Small intestine (tissue), 7 donors: ENCODE data around the gene UBALD2. TPM values are rescaled to one million over a fixed set of nuclear protein-coding genes. Genes with fewer than 3 reads are reported as not detected.

Experiments
- DNase-seq, 2 donors: peaks; one replicate each; pipeline versions ENCODE4 v3.0.0 to v3.0.0-alpha.2; 2013
- FAIRE-seq: peaks from 2 replicates; lab custom pipeline; 2012; peaks lifted over from hg19 to GRCh38; lab: Jason Lieb, UNC
- H3K27ac ChIP-seq, 3 donors: one replicate each; pipeline ENCODE4 v1.5.1; 2013; ENCODE audit warnings: low read length in 2 of 3, mild to moderate bottlenecking in 2 of 3, control low read depth in 1 of 3, inconsistent platforms in 1 of 3, low read depth in 1 of 3, moderate library complexity in 1 of 3
- H3K27me3 ChIP-seq, 3 donors: one replicate each; pipeline ENCODE4 v1.6.1; 2013; ENCODE audit warnings: low read length in 3 of 3, inconsistent platforms in 1 of 3; ENCODE audit not compliant: control insufficient read depth in 3 of 3, insufficient read depth in 3 of 3
- H3K36me3 ChIP-seq, 3 donors: one replicate each; pipeline ENCODE4 v1.6.1; 2013; ENCODE audit warnings: low read length in 3 of 3, inconsistent platforms in 1 of 3, low read depth in 1 of 3, mild to moderate bottlenecking in 1 of 3, moderate library complexity in 1 of 3; ENCODE audit not compliant: control insufficient read depth in 3 of 3, insufficient read depth in 2 of 3
- H3K4me1 ChIP-seq, 3 donors: one replicate each; pipeline ENCODE4 v1.6.1; 2013; ENCODE audit warnings: low read length in 2 of 3, inconsistent platforms in 1 of 3, low read depth in 1 of 3, mild to moderate bottlenecking in 1 of 3, moderate library complexity in 1 of 3; ENCODE audit not compliant: control insufficient read depth in 3 of 3, insufficient read depth in 2 of 3
- H3K4me3 ChIP-seq, 3 donors: one replicate each; pipeline ENCODE4 v1.5.1; 2013; ENCODE audit warnings: low read length in 3 of 3, control low read depth in 1 of 3, inconsistent platforms in 1 of 3, low read depth in 1 of 3, mild to moderate bottlenecking in 1 of 3, moderate library complexity in 1 of 3
- H3K9me3 ChIP-seq, 2 donors: one replicate each; pipeline ENCODE4 v1.6.1; 2013; ENCODE audit warnings: low read depth in 1 of 2, low read length in 1 of 2; ENCODE audit not compliant: control insufficient read depth in 2 of 2, insufficient read depth in 1 of 2
- WGBS, 3 donors: extraction: QIAGEN DNeasy Blood & Tissue Kit; methylation state at CpG; one replicate each; pipeline ENCODE4 v1.1.7; 2013; 5-methylcytosine and 5-hydroxymethylcytosine counted together
- polyA plus RNA-seq, 4 donors: library from polyadenylated mRNA; stranded (reverse) in 3 of 4; unstranded in 1 of 4; fragments of 200-250 nt in 3 of 4; fragments of 120-200 nt in 1 of 4; gene quantifications; one replicate each; pipeline versions ENCODE4 v1.2.1 to v1.2.3, GENCODE V29; 2013
- donor health status: healthy with polysubstance abuse.
- donor health status: control.
- donor health status: control.
- donor health status: Bipolar disorder and iron deficiency.
- donor health status: healthy.

The UBALD2 gene
- polyA plus RNA-seq, 4 donors, result 53.1 to 118 (median 84.0) TPM

- Histone ChIP-seq H3K36me3 (peaks cover 0 to 68% (median 3%) of the 10 kb centered on the region in 3 donors), H3K4me3 (peak overlapping the region; percentile 14 to 59 (median 44)), H3K27me3 (no peaks in the 10 kb centered on the region), H3K27ac (peak overlapping the region; percentile 70 to 94 (median 86)), H3K9me3 (no peaks in the 10 kb centered on the region), H3K4me1 (peaks cover 6 to 63% (median 16%) of the 10 kb centered on the region in 3 donors)
- FAIRE-seq (no peak), DNase-seq (peak; percentile 61 to 77)
- 42 to 63% (median 58%) methylated on average over 13 to 14 of the region's 14 CpGs for WGBS, 3 donors
Measured at GRCh38 chr17:76270770-76271668, 5.9 kb downstream of the UBALD2 start.

DNA sequence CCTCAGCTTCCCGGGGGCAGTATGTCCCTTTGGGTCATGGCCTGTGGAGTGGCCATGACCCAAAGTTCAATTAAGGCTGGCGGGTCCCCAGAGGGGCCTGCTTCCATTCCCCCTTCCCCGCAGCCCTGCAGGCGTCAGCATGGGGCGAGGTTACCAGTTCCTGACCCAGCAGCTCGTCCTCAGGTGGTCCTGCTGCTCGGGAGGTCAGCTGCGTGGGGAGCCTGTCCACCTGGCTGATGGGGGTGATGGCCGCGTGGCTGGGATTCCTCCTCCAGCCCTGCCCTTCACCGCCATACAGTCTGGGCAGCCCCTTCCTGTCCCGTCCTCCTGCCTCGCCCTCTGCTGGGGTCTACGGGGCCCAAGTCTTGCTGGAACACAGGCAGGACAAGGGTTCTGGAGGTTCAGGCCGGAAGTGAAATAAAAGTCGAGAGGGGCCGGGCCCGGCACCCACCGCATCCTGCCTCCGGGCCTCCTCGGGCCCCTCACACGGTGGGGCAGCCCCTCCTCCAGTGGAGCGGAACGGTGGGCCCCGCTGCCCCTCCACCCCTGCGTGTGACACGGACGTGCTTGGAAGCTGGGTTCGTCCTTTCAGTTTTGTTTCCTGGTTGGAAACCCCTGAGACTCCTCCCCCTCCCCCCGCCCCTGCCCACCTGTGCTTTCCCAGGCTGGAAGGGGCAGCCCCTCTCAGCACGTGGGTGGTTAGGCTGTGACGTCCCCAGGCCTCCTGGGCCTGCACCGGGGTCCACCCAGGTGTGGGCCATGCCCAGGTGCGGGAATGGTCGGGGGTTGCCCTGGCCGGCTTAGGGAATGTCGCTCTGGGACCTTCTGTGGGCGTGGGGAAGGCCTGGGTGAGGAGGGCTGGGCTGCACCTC lies 6.8 kb downstream of the UBALD2 start:
- WGBS, 3 donors, result 3 to 9% (median 7%) methylated on average over 32 to 38 of the region's 38 CpGs
- Histone ChIP-seq H3K4me1 (peaks cover 6 to 60% (median 16%) of the 10 kb centered on the region in 3 donors), H3K27me3 (no peaks in the 10 kb centered on the region), H3K4me3 (peak overlapping the region; percentile 14 to 59 (median 44)), H3K36me3 (peaks cover 0 to 70% (median 3%) of the 10 kb centered on the region in 3 donors), H3K27ac (peak overlapping the region; percentile 70 to 94 (median 86)), H3K9me3 (no peaks in the 10 kb centered on the region)
- peak; percentile 59 to 86 for DNase-seq
- FAIRE-seq, result no peak

GRCh38 chr17:76272541-76273444 lies 7.6 kb downstream of the UBALD2 start:
- 54 to 58% (median 56%) methylated on average over 19 of the region's 19 CpGs for WGBS, 3 donors
- H3K4me1 ChIP-seq, result peaks cover 6 to 52% (median 16%) of the 10 kb centered on the region in 3 donors
- peak overlapping the region in 2 of 3 donors; percentile 44 to 59 for H3K4me3 ChIP-seq
- H3K36me3 ChIP-seq, result peaks cover 0 to 68% (median 3%) of the 10 kb centered on the region in 3 donors
- FAIRE-seq (no peak), DNase-seq (no peak)
- peak overlapping the region; percentile 70 to 94 (median 86) for H3K27ac ChIP-seq
- H3K27me3 ChIP-seq, result no peaks in the 10 kb centered on the region
- H3K9me3 ChIP-seq, result no peaks in the 10 kb centered on the region

DNA sequence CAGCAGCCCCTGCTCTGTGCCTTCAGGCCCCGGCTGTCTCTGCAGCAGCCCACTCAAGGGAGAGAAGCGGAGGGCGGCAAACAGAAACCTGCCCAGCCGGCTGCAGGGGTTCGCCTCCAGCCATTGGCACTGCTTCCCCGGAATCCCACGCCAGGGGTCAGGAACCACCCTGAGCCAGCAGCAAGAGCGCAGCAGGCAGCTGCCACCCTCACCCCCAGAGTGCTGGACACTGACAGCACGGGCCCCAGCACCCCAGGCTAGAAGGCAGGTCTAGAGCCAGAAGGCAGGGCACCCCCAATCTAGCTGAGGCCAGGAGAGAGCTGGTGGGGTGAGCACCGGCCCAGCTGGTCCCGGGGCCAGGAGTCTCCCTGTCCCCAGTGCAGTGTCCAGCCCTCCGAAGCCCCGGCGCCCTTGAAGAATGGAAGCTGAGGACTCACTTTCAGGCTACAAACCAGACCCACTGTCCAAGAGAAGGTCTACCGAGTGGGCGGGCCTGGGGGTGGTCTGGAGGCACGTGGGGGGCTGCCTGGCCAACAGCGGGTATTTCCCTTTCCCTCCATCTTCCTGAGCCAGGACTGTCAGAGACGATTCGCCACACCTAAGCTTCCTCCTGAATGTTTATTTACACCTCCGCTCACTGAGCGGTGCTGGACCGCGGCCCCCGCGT lies 8.4 kb downstream of the UBALD2 start:
- Histone ChIP-seq H3K4me1 (peaks cover 6 to 44% (median 12%) of the 10 kb centered on the region in 3 donors), H3K36me3 (peaks cover 0 to 66% (median 3%) of the 10 kb centered on the region in 3 donors), H3K27ac (peak overlapping the region in 2 of 3 donors; percentile 20 to 94), H3K4me3 (no peak overlapping the region), H3K9me3 (no peaks in the 10 kb centered on the region), H3K27me3 (no peaks in the 10 kb centered on the region)
- DNase-seq, result no peak
- no peak for FAIRE-seq
- 74 to 77% (median 76%) methylated on average over 25 to 26 of the region's 26 CpGs for WGBS, 3 donors

GRCh38 chr17:76274112-76274956 lies 9.2 kb downstream of the UBALD2 start:
- 64 to 71% (median 68%) methylated on average over 21 of the region's 21 CpGs for WGBS, 3 donors
- FAIRE-seq, result no peak
- no peak for DNase-seq

DNA sequence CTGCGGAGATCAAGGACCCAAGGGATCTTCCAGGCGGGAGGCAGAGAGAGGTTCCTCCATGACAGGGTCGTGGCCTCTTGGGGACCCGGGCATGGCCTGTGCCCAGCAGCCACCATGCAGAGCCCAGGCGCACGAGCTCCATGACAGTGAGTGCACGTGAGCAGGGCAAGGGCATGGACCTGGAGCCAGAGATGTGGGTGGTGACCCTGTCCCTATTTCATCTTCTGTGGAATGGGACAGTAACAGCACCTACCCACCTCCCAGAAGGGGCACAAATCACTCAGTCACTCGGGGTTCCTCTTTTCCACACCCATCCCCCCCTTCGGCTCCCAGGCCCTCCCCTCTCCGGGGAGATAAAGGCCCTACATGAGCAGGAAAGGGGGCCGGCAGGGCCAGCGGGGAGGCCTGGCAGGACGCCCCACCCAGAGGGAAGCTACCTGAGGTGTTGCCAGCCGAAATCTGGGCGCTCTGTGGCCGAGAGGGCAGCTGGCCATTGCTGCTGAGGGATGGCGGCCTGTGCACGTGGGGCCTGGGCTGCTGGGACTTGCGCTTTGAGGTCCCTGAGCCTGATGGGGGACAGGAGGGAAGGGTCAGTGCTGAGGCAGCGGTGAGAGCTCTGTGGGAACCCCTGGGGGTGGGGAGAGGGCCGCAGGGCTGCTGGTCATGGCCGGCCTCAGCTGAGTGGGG lies 10.4 kb downstream of the UBALD2 start:
- Histone ChIP-seq H3K36me3 (peaks cover 0 to 60% (median 0%) of the 10 kb centered on the region in 3 donors), H3K4me1 (peaks cover 0 to 31% (median 6%) of the 10 kb centered on the region in 3 donors), H3K4me3 (no peak overlapping the region), H3K27me3 (no peaks in the 10 kb centered on the region), H3K27ac (no peak overlapping the region), H3K9me3 (no peaks in the 10 kb centered on the region)
- WGBS, 3 donors, result 88 to 90% (median 90%) methylated on average over 22 of the region's 22 CpGs
- no peak for DNase-seq
- FAIRE-seq, result no peak

More at GRCh38 chr17:76274112-76274956, 9.2 kb downstream of the UBALD2 start:
- H3K36me3 ChIP-seq, result peaks cover 0 to 64% (median 3%) of the 10 kb centered on the region in 3 donors
- H3K27ac ChIP-seq, result peak overlapping the region; percentile 6 to 23 (median 9)
- H3K4me3 ChIP-seq, result no peak overlapping the region
- peaks cover under 1 to 41% (median 9%) of the 10 kb centered on the region in 3 donors for H3K4me1 ChIP-seq
- H3K27me3 ChIP-seq, result no peaks in the 10 kb centered on the region
- no peaks in the 10 kb centered on the region for H3K9me3 ChIP-seq
